HG03571 (cell line): ENCODE measurements around the gene PLA2R1.

Experiments used
- ATAC-seq: cut with Tn5 transposase; IDR thresholded peaks from one replicate; pipeline ENCODE4 v1.9.1; 2021; ENCODE audit not compliant: unreplicated experiment

The PLA2R1 gene

GRCh38 chr2:159897720-159898119 lies 164.7 kb downstream of the PLA2R1 start:
- ATAC-seq = no peak

- no peak for ATAC-seq
These were observed 165.3 kb downstream of the PLA2R1 start for GRCh38 chr2:159897081-159897480.

- ATAC-seq = peak; percentile 41
These were observed 167.0 kb downstream of the PLA2R1 start for GRCh38 chr2:159895258-159896065.

- no peak for ATAC-seq
These were observed 168.1 kb downstream of the PLA2R1 start for GRCh38 chr2:159894145-159894838.

GRCh38 chr2:159892990-159893810 lies 169.2 kb downstream of the PLA2R1 start:
- ATAC-seq = no peak

GRCh38 chr2:159891917-159892730 lies 170.3 kb downstream of the PLA2R1 start:
- ATAC-seq = no peak

- no peak for ATAC-seq
These were observed 171.2 kb downstream of the PLA2R1 start for GRCh38 chr2:159891267-159891588.

GRCh38 chr2:159890551-159891266 lies 171.7 kb downstream of the PLA2R1 start:
- peak; percentile 31 for ATAC-seq

- ATAC-seq = no peak
These were observed 180.2 kb downstream of the PLA2R1 start for GRCh38 chr2:159882130-159882745.
